H1 (cell line): ENCODE data around the gene ENPP5. TPM values are rescaled to one million over a fixed set of nuclear protein-coding genes. Genes with fewer than 3 reads are reported as not detected.

ENCODE experiments used
- CTCF ChIA-PET: fragments of 300-600 bp; sonication (Branson Sonifier 250); formaldehyde crosslinking; loops from one replicate; lab custom pipeline; 2021; ENCODE audit not compliant: partially characterized antibody; lab: Charles Lee
- POLR2A ChIA-PET: fragments of 300-600 bp; sonication (Branson Sonifier 250); formaldehyde crosslinking; loops from one replicate; lab custom pipeline; 2021; ENCODE audit warnings: inconsistent platforms; ENCODE audit not compliant: partially characterized antibody; lab: Charles Lee
- DNase-seq, 2 experiments: peaks; one replicate each; pipeline versions ENCODE4 v3.0.0 to v3.0.0-alpha.2; 2010 to 2022; ENCODE audit warnings: low spot score in 2 of 2, low read depth in 1 of 2, mixed read lengths in 1 of 2
- FAIRE-seq: peaks from 2 replicates; lab custom pipeline; 2011; peaks lifted over from hg19 to GRCh38; lab: Jason Lieb, UNC
- H2AFZ ChIP-seq: 2 replicates; pipeline ENCODE4 v1.8.1; 2012; ENCODE audit warnings: low read length, inconsistent platforms
- H2AK5ac ChIP-seq: 2 replicates; pipeline ENCODE4 v1.6.1; 2013; ENCODE audit warnings: low read depth, low read length
- H2BK120ac ChIP-seq: replicated peaks from 2 replicates; pipeline ENCODE3; 2013; ENCODE audit warnings: low read depth, low read length, inconsistent platforms
- H2BK12ac ChIP-seq: 2 replicates; pipeline ENCODE4 v1.6.1; 2013; ENCODE audit warnings: low read depth, low read length
- H2BK15ac ChIP-seq: 2 replicates; pipeline ENCODE4 v1.6.1; 2013; ENCODE audit warnings: low read length
- H2BK20ac ChIP-seq: 2 replicates; pipeline ENCODE4 v1.6.1; 2013; ENCODE audit warnings: low read length
- H2BK5ac ChIP-seq: 2 replicates; pipeline ENCODE4 v1.6.1; 2013; ENCODE audit warnings: low read depth, low read length
- H3K14ac ChIP-seq: 2 replicates; pipeline ENCODE4 v1.6.1; 2013; ENCODE audit warnings: inconsistent platforms; ENCODE audit not compliant: insufficient read length
- H3K18ac ChIP-seq: 2 replicates; pipeline ENCODE4 v1.6.1; 2013; ENCODE audit warnings: low read length; ENCODE audit errors: extremely low read depth
- H3K23ac ChIP-seq: 2 replicates; pipeline ENCODE4 v1.6.1; 2013; ENCODE audit warnings: inconsistent platforms; ENCODE audit not compliant: insufficient read length
- H3K23me2 ChIP-seq: 2 replicates; pipeline ENCODE4 v1.6.1; 2013; ENCODE audit warnings: low read depth, low read length
- H3K27ac ChIP-seq: 2 replicates; pipeline ENCODE4 v1.6.1; 2011; ENCODE audit warnings: low read depth, low read length, inconsistent platforms
- H3K27me3 ChIP-seq, 4 experiments: replicated peaks in 1 of 4; 1 replicate in 1 of 4; 2 replicates in 3 of 4; pipeline versions ENCODE4 v1.6.1 to v1.8.1; 2011 to 2013; ENCODE audit warnings: low read length in 3 of 4, mild to moderate bottlenecking in 3 of 4, inconsistent platforms in 2 of 4, mixed read lengths in 2 of 4, moderate library complexity in 1 of 4; ENCODE audit not compliant: control insufficient read depth in 3 of 4, insufficient read depth in 3 of 4; ENCODE audit errors: extremely low read depth in 1 of 4
- H3K36me3 ChIP-seq, 4 experiments: 2 replicates each; pipeline versions ENCODE4 v1.6.1 to v1.8.1; 2011 to 2013; ENCODE audit warnings: mild to moderate bottlenecking in 4 of 4, low read length in 3 of 4, moderate library complexity in 2 of 4, control low read depth in 1 of 4, inconsistent platforms in 1 of 4; ENCODE audit not compliant: insufficient read depth in 4 of 4, control insufficient read depth in 2 of 4
- H3K4ac ChIP-seq: replicated peaks from 2 replicates; pipeline ENCODE3; 2013; ENCODE audit warnings: low read length, low read depth, mixed read lengths, inconsistent platforms; ENCODE audit not compliant: insufficient read length
- H3K4me1 ChIP-seq, 4 experiments: replicated peaks in 1 of 4; 1 replicate in 1 of 4; 2 replicates in 3 of 4; pipeline versions ENCODE4 v1.6.1 to v1.8.1; 2011 to 2013; ENCODE audit warnings: low read length in 3 of 4, inconsistent platforms in 2 of 4, mixed read lengths in 1 of 4; ENCODE audit not compliant: insufficient read depth in 4 of 4, control insufficient read depth in 3 of 4
- H3K4me2 ChIP-seq, 2 experiments: 2 replicates each; pipeline versions ENCODE4 v1.6.1 to v1.8.1; 2011 to 2013; ENCODE audit warnings: low read depth in 2 of 2, low read length in 2 of 2, control low read depth in 1 of 2, inconsistent platforms in 1 of 2, mild to moderate bottlenecking in 1 of 2; ENCODE audit not compliant: insufficient read depth in 1 of 2
- H3K4me3 ChIP-seq, 4 experiments: fragments of 200-600, 300-600 bp in 1 of 4; sonication (generic), shearing (Covaris generic), sonication (Bioruptor Twin) in 1 of 4; 2 replicates each; pipeline versions ENCODE4 v1.5.1 to v1.8.1; 2011 to 2016; ENCODE audit warnings: low read length in 4 of 4, low read depth in 3 of 4, control low read depth in 2 of 4, inconsistent platforms in 2 of 4, mild to moderate bottlenecking in 2 of 4, mixed read lengths in 1 of 4, moderate library complexity in 1 of 4; ENCODE audit not compliant: insufficient read depth in 2 of 4; ENCODE audit errors: extremely low read depth in 1 of 4
- H3K56ac ChIP-seq: replicated peaks from 2 replicates; pipeline ENCODE3; 2013; ENCODE audit warnings: low read depth, mild to moderate bottlenecking, mixed read lengths, low read length, inconsistent platforms; ENCODE audit not compliant: insufficient read length
- H3K79me1 ChIP-seq: 2 replicates; pipeline ENCODE4 v1.6.1; 2013; ENCODE audit warnings: low read depth, low read length, control low read depth
- H3K79me2 ChIP-seq, 2 experiments: 2 replicates each; pipeline versions ENCODE4 v1.6.1 to v1.8.1; 2012 to 2013; ENCODE audit warnings: low read length in 2 of 2, mild to moderate bottlenecking in 2 of 2, inconsistent platforms in 1 of 2; ENCODE audit not compliant: insufficient read depth in 2 of 2, control insufficient read depth in 1 of 2
- H3K9ac ChIP-seq, 4 experiments: replicated peaks in 1 of 4; 1 replicate in 1 of 4; 2 replicates in 3 of 4; pipeline versions ENCODE4 v1.6.1 to v1.8.1; 2011 to 2013; ENCODE audit warnings: low read depth in 3 of 4, low read length in 3 of 4, control low read depth in 2 of 4, mild to moderate bottlenecking in 2 of 4, moderate library complexity in 2 of 4, inconsistent platforms in 1 of 4; ENCODE audit errors: extremely low read depth in 1 of 4
- H3K9me3 ChIP-seq, 2 experiments: 2 replicates each; pipeline versions ENCODE4 v1.6.1 to v1.8.1; 2012 to 2013; ENCODE audit warnings: mild to moderate bottlenecking in 2 of 2, moderate library complexity in 2 of 2, control low read depth in 1 of 2, inconsistent platforms in 1 of 2, low read depth in 1 of 2, low read length in 1 of 2, mixed read lengths in 1 of 2; ENCODE audit not compliant: insufficient read depth in 2 of 2
- H4K20me1 ChIP-seq, 2 experiments: replicated peaks in 1 of 2; 2 replicates each; pipeline versions ENCODE3 to v1.8.1; 2011 to 2013; ENCODE audit warnings: inconsistent platforms in 2 of 2, low read length in 2 of 2, mild to moderate bottlenecking in 1 of 2; ENCODE audit not compliant: insufficient read depth in 2 of 2, control insufficient read depth in 1 of 2
- H4K5ac ChIP-seq: 2 replicates; pipeline ENCODE4 v1.6.1; 2013; ENCODE audit warnings: low read length, low read depth, mixed read lengths, inconsistent platforms; ENCODE audit not compliant: insufficient read length
- H4K8ac ChIP-seq: 2 replicates; pipeline ENCODE4 v1.8.0; 2013; ENCODE audit warnings: mild to moderate bottlenecking, moderate library complexity, low read length, inconsistent platforms; ENCODE audit not compliant: insufficient read depth; ENCODE audit errors: extremely low read depth
- H4K91ac ChIP-seq: replicated peaks from 2 replicates; pipeline ENCODE3; 2013; ENCODE audit warnings: low read length, mixed read lengths, inconsistent platforms; ENCODE audit not compliant: insufficient read length
- ASH2L ChIP-seq: fragments of 200-600, 300-600 bp; sonication (generic); IDR thresholded peaks from one replicate; pipeline ENCODE4 v1.7.1; 2017; ENCODE audit warnings: low read length
- BACH1 ChIP-seq: IDR thresholded peaks from 2 replicates; pipeline ENCODE4 v1.6.1; 2012; ENCODE audit warnings: low read length, improper control_type of control experiment
- BCL11A ChIP-seq, 2 experiments: IDR thresholded peaks; one replicate each; pipeline ENCODE4 v1.6.1; 2011; ENCODE audit warnings: low read depth in 2 of 2, low read length in 2 of 2, mild to moderate bottlenecking in 2 of 2
- CHD1 ChIP-seq: IDR thresholded peaks from 2 replicates; pipeline ENCODE4 v1.6.1; 2012; ENCODE audit warnings: low read depth, low read length, improper control_type of control experiment
- CTBP2 ChIP-seq: IDR thresholded peaks from 2 replicates; pipeline ENCODE4 v1.7.0; 2011; ENCODE audit warnings: borderline replicate concordance, mild to moderate bottlenecking, moderate library complexity, mixed read lengths, low read length; ENCODE audit not compliant: insufficient read depth, insufficient read length
- EP300 ChIP-seq, 2 experiments: IDR thresholded peaks; 1 replicate in 1 of 2; 2 replicates in 1 of 2; pipeline ENCODE4 v1.6.1; 2011 to 2012; ENCODE audit warnings: low read depth in 2 of 2, low read length in 2 of 2, mild to moderate bottlenecking in 2 of 2, borderline replicate concordance in 1 of 2, inconsistent platforms in 1 of 2, moderate library complexity in 1 of 2
- EZH2 ChIP-seq: fragments of 200-600 bp; sonication (generic); IDR thresholded peaks from 2 replicates; pipeline ENCODE4 v1.7.1; 2012; ENCODE audit warnings: low read depth, mild to moderate bottlenecking, moderate library complexity, low read length, inconsistent platforms; ENCODE audit not compliant: severe bottlenecking
- POLR2AphosphoS5 ChIP-seq: IDR thresholded peaks from 2 replicates; pipeline ENCODE4 v1.6.1; 2011; ENCODE audit warnings: low read depth, low read length
- RFX5 ChIP-seq: IDR thresholded peaks from 2 replicates; pipeline ENCODE4 v1.6.1; 2011; ENCODE audit warnings: low read depth, low read length, improper control_type of control experiment, borderline replicate concordance
- RNF2 ChIP-seq: fragments of 200-900, 300-1000 bp; sonication (generic); IDR thresholded peaks from 2 replicates; pipeline ENCODE4 v1.7.1; 2016; ENCODE audit warnings: borderline replicate concordance, low read depth, mild to moderate bottlenecking, antibody characterized with exemption, low read length; ENCODE audit not compliant: poor library complexity, severe bottlenecking; ENCODE audit errors: missing control alignments
- RXRA ChIP-seq: IDR thresholded peaks from 2 replicates; pipeline ENCODE4 v1.6.1; 2011; ENCODE audit warnings: low read depth, mild to moderate bottlenecking, low read length, moderate library complexity; ENCODE audit not compliant: insufficient read depth
- SP4 ChIP-seq: IDR thresholded peaks from 2 replicates; pipeline ENCODE4 v1.6.1; 2012; ENCODE audit warnings: low read length, inconsistent platforms
- SUZ12 ChIP-seq: fragments of 200-600 bp; sonication (generic); IDR thresholded peaks from 2 replicates; pipeline ENCODE4 v1.6.1; 2012; ENCODE audit warnings: mild to moderate bottlenecking, inconsistent platforms, low read length, moderate library complexity, mixed read lengths
- TBP ChIP-seq: IDR thresholded peaks from 2 replicates; pipeline ENCODE4 v1.6.1; 2011; ENCODE audit warnings: low read depth, low read length, improper control_type of control experiment
- WGBS, 2 experiments: shearing (Covaris generic) in 1 of 2; methylation state at CpG; one replicate each; pipeline versions ENCODE4 v1.1.6 to v1.1.7; 2013 to 2015; ENCODE audit warnings: low lambda C conversion rate in 2 of 2, mixed read lengths in 2 of 2, inconsistent platforms in 1 of 2, low coverage in 1 of 2, missing lambda C conversion rate in 1 of 2; ENCODE audit not compliant: insufficient replicate concordance in 2 of 2, insufficient coverage in 1 of 2, insufficient read length in 1 of 2; ENCODE audit errors: extremely low coverage in 1 of 2, missing lambda C conversion rate in 1 of 2; 5-methylcytosine and 5-hydroxymethylcytosine counted together
- polyA plus RNA-seq, 7 experiments: library from polyadenylated mRNA; depleted of rRNA in 3 of 7; stranded (reverse) in 5 of 7; unstranded in 2 of 7; fragments of >200 nt in 5 of 7; fragments of 200-250 nt in 2 of 7; gene quantifications; 1 replicate in 5 of 7; 2 replicates in 1 of 7; 4 replicates in 1 of 7; pipeline versions ENCODE4 v1.2.1 to v1.2.3, GENCODE V29; 2011 to 2013; ENCODE audit warnings: missing spikeins in 2 of 7, mixed read lengths in 2 of 7
- total RNA-seq: library from RNA; stranded (reverse); fragmentation: NEBNext Ultra II Directional; extraction: Animal tissue kit (Norgen Biotek cat#: 25700); gene quantifications from 2 replicates; pipeline ENCODE4 v1.2.1, GENCODE V29; 2021

Gene ENPP5
- total and polyA plus RNA-seq, 2 of the 8 experiments (the other 6 are each of a cell fraction or from before 2014, with no cell fraction given), result 5.1 to 7.6 TPM

GRCh38 chr6:46116289-46116688 is 54.5 kb downstream of the ENPP5 start:
- DNase-seq (no peak), FAIRE-seq (no peak)
- 84% methylated on average over 2 of the region's 2 CpGs; no CpG with 5 or more reads in 1 of the 2 experiments for WGBS, 2 experiments
- Histone ChIP-seq H2AFZ (no peak overlapping the region), H4K8ac (no peak overlapping the region), H3K4ac (no peak overlapping the region), H2BK15ac (no peak overlapping the region), H3K9ac (no peak overlapping the region), H3K27me3 (no peaks in the 10 kb centered on the region), H4K91ac (no peak overlapping the region), H3K4me1 (peaks cover 3 to 11% (median 6%) of the 10 kb centered on the region in 4 experiments; a peak in 4 of 7 replicates), H3K23me2 (peaks cover 2% of the 10 kb centered on the region; the same call in 1 of the 2 replicates), H2BK120ac (no peak overlapping the region), H3K4me3 (no peak overlapping the region), H3K56ac (no peak overlapping the region), H3K36me3 (peaks cover 0 to 3% (median 0%) of the 10 kb centered on the region in 4 experiments; a peak in 1 of 8 replicates), H3K79me1 (no peaks in the 10 kb centered on the region), H3K27ac (no peak overlapping the region), H3K9me3 (peaks cover 5 to 16% of the 10 kb centered on the region in 2 experiments; a peak in 3 of 4 replicates), H2BK20ac (no peak overlapping the region), H3K23ac (no peak overlapping the region), H4K20me1 (no peaks in the 10 kb centered on the region), H3K79me2 (no peaks in the 10 kb centered on the region), H2BK5ac (no peak overlapping the region), H2AK5ac (no peak overlapping the region), H2BK12ac (no peak overlapping the region), H3K4me2 (no peak overlapping the region), H3K18ac (no peak overlapping the region), H4K5ac (no peak overlapping the region), H3K14ac (no peak overlapping the region)
- CTCF ChIA-PET, result interaction anchor here (1.2 to 2.8 kb wide), 4 partner anchors 10 to 41 kb away, joined by 3 to 7 read pairs (median 4); no protein-coding TSS in a partner anchor
- POLR2A ChIA-PET, result interaction anchor here (1.0 kb wide), 1 partner anchor 11 kb away, joined by 3 read pairs; no protein-coding TSS in a partner anchor
- TF ChIP-seq EZH2 (no peak), RXRA (no peak), BACH1 (no peak), CHD1 (no peak), EP300 (IDR thresholded peaks at IDR 0.05; ENCODE audit: borderline replicate concordance in 1 of 2, low read depth in 2 of 2, low read length in 2 of 2) (no peak), RNF2 (no peak), TBP (no peak), ASH2L (no peak), SUZ12 (no peak), POLR2AphosphoS5 (no peak), RFX5 (no peak), SP4 (no peak), BCL11A (IDR thresholded peaks at IDR 0.05; ENCODE audit: low read depth in 2 of 2, low read length in 2 of 2) (no peak), CTBP2 (no peak)
